Ovary (tissue), 3 donors: ENCODE results near the gene LIMA1.

ENCODE experiments used
- CTCF ChIP-seq, 3 donors: fragments of 450-650 bp in 2 of 3; fragments of 200-600 bp in 1 of 3; IDR thresholded peaks; one replicate each; pipeline versions ENCODE4 v1.5.1 to v1.8.0; 2016 to 2022; ENCODE audit warnings: antibody characterized with exemption in 3 of 3, mild to moderate bottlenecking in 1 of 3
- POLR2A ChIP-seq: fragments of 450-650 bp; IDR thresholded peaks from one replicate; pipeline ENCODE4 v1.6.1; 2017; ENCODE audit warnings: antibody characterized with exemption, mild to moderate bottlenecking, moderate library complexity
- donor health status: DM: no; HTN: no; CAD: no.

- TF ChIP-seq POLR2A (no peak), CTCF (IDR thresholded peaks at IDR 0.05) (no peak)
These were observed 82.6 kb downstream of the LIMA1 start for GRCh38 chr12:50200552-50201273.
